RKO (cell line): ENCODE data around the gene TNRC6C.
"Not testable (repeated sequence)": the region's sequence is repeated elsewhere in the genome, so short reads cannot be mapped to it uniquely, and the experiment has no call there.

ENCODE experiments used
- DNase-seq: peaks from one replicate; pipeline ENCODE4 v3.0.0-alpha.2; 2016; ENCODE audit warnings: low spot score

TNRC6C gene

GRCh38 chr17:77966476-77966875 lies 8.0 kb downstream of the TNRC6C start:
- no peak for DNase-seq

GRCh38 chr17:77968788-77969187 lies 10.3 kb downstream of the TNRC6C start:
- no peak for DNase-seq

GRCh38 chr17:77972271-77972670 lies 13.8 kb downstream of the TNRC6C start:
- DNase-seq, result not testable (repeated sequence)

- DNase-seq, result no peak
Observed at GRCh38 chr17:77973953-77974352, 15.4 kb downstream of the TNRC6C start.

- DNase-seq, result no peak
Observed at GRCh38 chr17:77974396-77974795, 15.9 kb downstream of the TNRC6C start.

GRCh38 chr17:77982430-77982829 lies 23.9 kb downstream of the TNRC6C start:
- DNase-seq, result not testable (repeated sequence)

- DNase-seq, result no peak
Observed at GRCh38 chr17:77990301-77990700, 31.8 kb downstream of the TNRC6C start.

GRCh38 chr17:77993735-77994134 lies 35.2 kb downstream of the TNRC6C start:
- DNase-seq, result not testable (repeated sequence)

- DNase-seq, result no peak
Observed at GRCh38 chr17:77995146-77995852, 36.8 kb downstream of the TNRC6C start.

GRCh38 chr17:77996256-77996655 lies 37.8 kb downstream of the TNRC6C start:
- no peak for DNase-seq

GRCh38 chr17:77999413-78000173 lies 41.1 kb downstream of the TNRC6C start:
- peak; percentile 18 for DNase-seq

GRCh38 chr17:78000341-78000740 lies 41.8 kb downstream of the TNRC6C start:
- DNase-seq, result no peak

- DNase-seq, result no peak
Observed at GRCh38 chr17:78001182-78001581, 42.7 kb downstream of the TNRC6C start.

GRCh38 chr17:78001612-78002011 lies 43.1 kb downstream of the TNRC6C start:
- DNase-seq, result no peak

- no peak for DNase-seq
Observed at GRCh38 chr17:78002166-78002565, 43.7 kb downstream of the TNRC6C start.

GRCh38 chr17:78005452-78006171 lies 47.1 kb downstream of the TNRC6C start:
- no peak for DNase-seq

GRCh38 chr17:78006338-78006737 lies 47.8 kb downstream of the TNRC6C start:
- no peak for DNase-seq

- no peak for DNase-seq
Observed at GRCh38 chr17:78007647-78008046, 49.1 kb downstream of the TNRC6C start.

- no peak for DNase-seq
Observed at GRCh38 chr17:78010759-78011158, 52.3 kb downstream of the TNRC6C start.

- no peak for DNase-seq
Observed at GRCh38 chr17:78012428-78012827, 53.9 kb downstream of the TNRC6C start.

GRCh38 chr17:78013683-78014467 lies 55.4 kb downstream of the TNRC6C start:
- DNase-seq, result peak; percentile 61

GRCh38 chr17:78014646-78015045 lies 56.1 kb downstream of the TNRC6C start:
- DNase-seq, result no peak
